Heart left ventricle (tissue), 16 donors: Measurements from ENCODE around the gene ZMYND10. TPM values are rescaled to one million over a fixed set of nuclear protein-coding genes. Genes with fewer than 3 reads are reported as not detected.

Experiments used
- ATAC-seq, 4 donors: fragments of 200-7000 bp; cut with Tn5 transposase; one replicate each; pipeline ENCODE4 v1.9.1; 2020 to 2022; ENCODE audit warnings: moderate library complexity in 4 of 4, mild to moderate bottlenecking in 3 of 4, moderate number of reproducible peaks in 1 of 4
- DNase-seq, 5 donors: peaks; one replicate each; pipeline ENCODE4 v3.0.0-alpha.2; 2020
- H3K27ac ChIP-seq, 12 donors: fragments of 200-600 bp; sonication (generic) in 4 of 12; one replicate each; pipeline versions ENCODE4 v1.5.0 to v1.8.0; 2016 to 2022; ENCODE audit warnings: mild to moderate bottlenecking in 2 of 12
- H3K27me3 ChIP-seq, 9 donors: fragments of 200-600 bp; sonication (generic) in 2 of 9; one replicate each; pipeline versions ENCODE4 v1.5.1 to v1.8.0; 2016 to 2022; ENCODE audit warnings: mild to moderate bottlenecking in 3 of 9
- H3K36me3 ChIP-seq, 9 donors: fragments of 200-600 bp; sonication (generic) in 2 of 9; one replicate each; pipeline versions ENCODE4 v1.5.0 to v1.8.0; 2018 to 2022; ENCODE audit warnings: mild to moderate bottlenecking in 2 of 9
- H3K4me1 ChIP-seq, 12 donors: fragments of 200-600 bp; sonication (generic) in 4 of 12; one replicate each; pipeline versions ENCODE4 v1.5.0 to v1.8.0; 2016 to 2022; ENCODE audit warnings: mild to moderate bottlenecking in 3 of 12
- H3K4me3 ChIP-seq, 12 donors: fragments of 200-600 bp; sonication (generic) in 4 of 12; one replicate each; pipeline versions ENCODE4 v1.5.0 to v1.8.0; 2017 to 2022; ENCODE audit warnings: mild to moderate bottlenecking in 9 of 12, moderate library complexity in 4 of 12
- H3K9me3 ChIP-seq, 12 donors: fragments of 200-600 bp; sonication (generic) in 4 of 12; one replicate each; pipeline versions ENCODE4 v1.5.0 to v1.8.0; 2016 to 2022; ENCODE audit warnings: mild to moderate bottlenecking in 1 of 12
- POLR2A ChIP-seq, 2 donors: fragments of 450-650 bp; IDR thresholded peaks; one replicate each; pipeline ENCODE4 v1.6.1; 2017; ENCODE audit warnings: antibody characterized with exemption in 2 of 2, mild to moderate bottlenecking in 2 of 2, moderate library complexity in 2 of 2
- WGBS, 4 donors: extraction: QIAGEN DNeasy Blood & Tissue Kit in 2 of 4; methylation state at CpG; one replicate each; pipeline versions ENCODE4 v1.1.5 to v1.1.7; 2013 to 2018; 5-methylcytosine and 5-hydroxymethylcytosine counted together
- intact Hi-C, 10 donors: fragments of 100-400 bp; cut with DNase I; formaldehyde crosslinking; loops; one replicate each; pipeline versions ENCODE4 v1.11.1 to v1.14.2; 2022
- polyA plus RNA-seq, 2 donors: library from polyadenylated mRNA; stranded (reverse); fragments of 200-250 nt; gene quantifications; one replicate each; pipeline ENCODE4 v1.2.3, GENCODE V29; 2013
- total RNA-seq, 9 donors: library from RNA; depleted of rRNA in 2 of 9; stranded (reverse); fragments of >200 nt in 2 of 9; fragmentation: NEBNext Ultra II Directional in 3 of 9; extraction: Animal tissue kit (Norgen Biotek cat#: 25700) in 3 of 9; gene quantifications; one replicate each; pipeline versions ENCODE4 v1.1.0 to v1.2.4, GENCODE V29; 2016 to 2023
- TF ChIP-seq, protein P1 (sequence below), 12 donors: fragments of 200-600 bp; sonication (generic) in 4 of 12; IDR thresholded peaks; one replicate each; pipeline versions ENCODE4 v1.5.0 to v1.8.0; 2018 to 2022; ENCODE audit warnings: antibody characterized with exemption in 12 of 12, mild to moderate bottlenecking in 5 of 12
- donor health status: ischemic (EF 13 %, LVEDD 7.1; RV severe dilation, severe dysfunction).
- donor health status: healthy with polysubstance abuse.
- donor health status: DM: no; HTN: yes; CAD: no.
- donor health status: DM: no; HTN: no; CAD: no.
- donor health status: ischemic (EF 25% LVEDD 6.9; RV normal size, moderate dysfunction).
- donor health status: ischemic (EF 25% LVEDD 5.7; RV mildly dilated, moderate dysfunction).
- donor health status: healthy.
- donor health status: DM: yes; HTN: yes; CAD: no.
- donor health status: ischemic (EF 35%, LVEDD 5.7; RV mildly dilated, moderate dysfunction).
- donor health status: nonischemic (EF 11% LVEDD 7.7; RV severe dilation, severe dysfunction).
- donor health status: DM: yes; HTN: yes; CAD: no.
- donor health status: PGD.
- donor health status: ischemic (EF 29% LVEDD 5.4; RV normal size, mild dysfunction).
- donor health status: nonischemic (EF 23%, LVEDD 6.1; RV moderate dilation, normal function).

Gene ZMYND10
- total and polyA plus RNA-seq, 11 donors: 0.15 to 1.4 (median 0.66) TPM; not detected in 5

DNA sequence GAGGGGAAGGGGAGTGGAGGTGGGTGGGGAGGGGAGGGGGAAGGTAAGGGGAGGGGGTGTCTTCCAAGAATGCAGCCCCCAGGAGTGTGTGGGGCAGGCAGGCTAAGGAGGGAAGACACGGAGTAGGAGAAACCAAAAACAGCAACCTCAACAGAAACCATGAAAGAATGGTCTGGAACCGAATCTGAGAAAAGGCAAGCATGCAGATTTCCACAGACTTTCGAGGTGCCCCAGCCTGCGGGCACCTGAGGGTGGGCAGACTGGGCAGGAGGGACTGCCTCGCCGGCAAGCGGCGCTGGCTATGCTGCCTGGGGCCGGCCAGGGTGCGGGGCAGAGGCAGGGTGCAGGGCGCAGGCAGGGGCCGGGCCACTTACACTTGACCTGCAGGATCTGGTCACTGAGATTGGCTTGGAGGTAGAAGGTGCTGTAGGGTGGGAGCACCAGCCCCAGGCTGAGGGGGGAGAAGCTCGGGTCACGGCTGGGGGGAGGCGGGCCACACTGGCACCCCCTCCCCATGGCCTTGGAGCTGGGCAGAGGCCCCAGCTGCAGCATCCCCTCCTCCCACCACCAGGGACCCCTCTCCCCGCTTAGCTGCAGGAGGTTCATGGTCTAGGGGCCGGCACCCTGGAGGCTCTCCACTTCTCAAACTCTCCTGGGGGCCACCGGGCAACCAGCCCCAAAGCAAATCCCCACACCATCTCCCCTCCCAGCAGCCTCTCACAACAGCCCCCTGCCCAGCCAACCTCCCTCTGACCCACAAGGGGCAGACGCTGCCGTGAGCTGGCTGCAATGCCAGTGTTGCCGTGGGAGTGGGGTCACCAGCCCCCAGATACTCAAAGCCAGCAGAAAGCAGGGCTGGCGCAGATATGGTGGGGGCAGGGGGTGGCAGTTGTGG is 29.1 kb upstream of the ZMYND10 start:
- no peaks in the 10 kb centered on the region for H3K4me1 ChIP-seq
- H3K9me3 ChIP-seq: no peaks in the 10 kb centered on the region
- WGBS, 4 donors: 82 to 85% (median 83%) methylated on average over 14 to 22 of the region's 22 CpGs
- TF ChIP-seq, protein P1, sequence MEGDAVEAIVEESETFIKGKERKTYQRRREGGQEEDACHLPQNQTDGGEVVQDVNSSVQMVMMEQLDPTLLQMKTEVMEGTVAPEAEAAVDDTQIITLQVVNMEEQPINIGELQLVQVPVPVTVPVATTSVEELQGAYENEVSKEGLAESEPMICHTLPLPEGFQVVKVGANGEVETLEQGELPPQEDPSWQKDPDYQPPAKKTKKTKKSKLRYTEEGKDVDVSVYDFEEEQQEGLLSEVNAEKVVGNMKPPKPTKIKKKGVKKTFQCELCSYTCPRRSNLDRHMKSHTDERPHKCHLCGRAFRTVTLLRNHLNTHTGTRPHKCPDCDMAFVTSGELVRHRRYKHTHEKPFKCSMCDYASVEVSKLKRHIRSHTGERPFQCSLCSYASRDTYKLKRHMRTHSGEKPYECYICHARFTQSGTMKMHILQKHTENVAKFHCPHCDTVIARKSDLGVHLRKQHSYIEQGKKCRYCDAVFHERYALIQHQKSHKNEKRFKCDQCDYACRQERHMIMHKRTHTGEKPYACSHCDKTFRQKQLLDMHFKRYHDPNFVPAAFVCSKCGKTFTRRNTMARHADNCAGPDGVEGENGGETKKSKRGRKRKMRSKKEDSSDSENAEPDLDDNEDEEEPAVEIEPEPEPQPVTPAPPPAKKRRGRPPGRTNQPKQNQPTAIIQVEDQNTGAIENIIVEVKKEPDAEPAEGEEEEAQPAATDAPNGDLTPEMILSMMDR (IDR thresholded peaks at IDR 0.05): no peak
- no peak for TF ChIP-seq POLR2A (IDR thresholded peaks at IDR 0.05)
- no peak overlapping the region for H3K27ac ChIP-seq
- no peak for DNase-seq
- intact Hi-C loops: no loop called here
- no peak overlapping the region for H3K4me3 ChIP-seq
- no peak for ATAC-seq
- no peaks in the 10 kb centered on the region for H3K27me3 ChIP-seq
- no peaks in the 10 kb centered on the region for H3K36me3 ChIP-seq

DNA sequence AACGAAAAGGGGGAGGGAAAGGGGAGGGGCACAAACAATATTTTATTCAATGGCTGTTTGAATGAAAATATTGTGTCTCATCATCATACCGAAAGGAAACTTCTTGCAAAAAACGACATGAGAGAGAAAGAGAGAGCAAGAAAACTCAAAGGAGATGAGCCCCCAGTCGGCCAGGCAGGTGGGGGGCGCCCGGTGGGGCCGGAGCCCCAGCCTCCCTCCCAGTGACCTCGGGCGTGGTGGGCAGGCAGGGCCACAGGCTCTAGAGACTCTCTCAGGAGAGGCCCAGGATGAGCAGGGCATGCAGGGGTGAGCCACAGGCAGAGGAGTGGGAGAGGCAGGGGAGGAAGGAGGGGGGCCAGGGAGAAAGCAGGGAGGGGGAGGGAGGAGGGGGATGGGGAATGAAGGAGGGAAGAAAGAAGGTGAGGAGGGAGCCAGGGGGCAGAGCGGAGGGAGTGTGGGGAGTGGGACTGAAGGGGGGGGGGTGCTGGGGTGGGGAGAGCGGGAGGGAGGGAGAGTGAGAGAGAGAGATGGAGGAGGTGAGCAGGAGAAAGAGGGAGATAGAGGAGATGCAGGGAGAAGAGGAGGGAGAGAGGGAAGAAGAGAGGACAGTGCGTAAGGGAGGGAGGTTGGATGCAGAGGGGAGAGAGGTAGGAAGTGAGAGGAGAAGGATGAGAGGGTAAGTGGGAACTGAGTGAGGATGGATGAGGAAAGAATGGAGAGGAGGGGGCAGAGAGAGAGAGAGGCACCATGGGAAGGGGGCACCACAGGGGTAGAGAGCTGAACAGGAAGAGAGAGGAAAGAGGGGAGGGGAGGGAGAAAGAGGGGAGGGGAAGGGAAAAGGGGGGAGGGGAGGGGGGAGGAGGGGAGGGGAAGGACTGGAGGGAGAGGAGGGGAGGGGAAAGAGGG is 27.9 kb upstream of the ZMYND10 start:
- H3K27ac ChIP-seq: no peak overlapping the region
- no peaks in the 10 kb centered on the region for H3K9me3 ChIP-seq
- H3K4me1 ChIP-seq: no peaks in the 10 kb centered on the region
- no peaks in the 10 kb centered on the region for H3K27me3 ChIP-seq
- no peaks in the 10 kb centered on the region for H3K36me3 ChIP-seq
- TF ChIP-seq POLR2A (IDR thresholded peaks at IDR 0.05): no peak
- TF ChIP-seq, protein P1 (IDR thresholded peaks at IDR 0.05): no peak
- intact Hi-C loops: no loop called here
- H3K4me3 ChIP-seq: no peak overlapping the region
- ATAC-seq: no peak
- DNase-seq: no peak
- WGBS, 4 donors: 63 to 69% (median 66%) methylated on average over 12 of the region's 12 CpGs

DNA sequence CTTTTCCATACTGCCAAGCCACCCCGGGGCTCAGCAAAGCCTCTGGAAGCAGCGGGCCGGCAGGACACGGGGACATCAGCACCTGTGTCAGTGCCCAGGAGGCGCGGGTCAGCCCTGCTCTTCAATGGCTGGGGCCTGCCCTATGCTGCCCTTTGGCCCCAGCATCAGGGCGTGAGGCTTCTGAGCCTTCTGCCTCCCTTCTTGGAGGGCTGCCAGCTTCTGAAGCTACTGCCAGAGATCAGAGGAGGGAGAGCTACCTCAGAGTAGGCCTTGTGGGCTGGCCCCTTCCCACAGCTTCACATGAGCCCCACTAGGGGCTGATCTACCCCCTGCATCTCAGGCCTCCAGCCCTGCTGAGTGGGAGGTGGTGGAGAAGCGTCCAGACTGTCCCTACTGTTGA is 26.8 kb upstream of the ZMYND10 start:
- no peak overlapping the region for H3K4me3 ChIP-seq
- DNase-seq: no peak
- H3K9me3 ChIP-seq: no peaks in the 10 kb centered on the region
- no peak for TF ChIP-seq POLR2A (IDR thresholded peaks at IDR 0.05)
- TF ChIP-seq, protein P1 (IDR thresholded peaks at IDR 0.05): no peak
- ATAC-seq: no peak
- intact Hi-C loops: no loop called here
- H3K27ac ChIP-seq: no peak overlapping the region
- WGBS, 4 donors: 59 to 75% (median 65%) methylated on average over 8 of the region's 8 CpGs
- H3K27me3 ChIP-seq: no peaks in the 10 kb centered on the region
- H3K4me1 ChIP-seq: no peaks in the 10 kb centered on the region
- H3K36me3 ChIP-seq: no peaks in the 10 kb centered on the region

DNA sequence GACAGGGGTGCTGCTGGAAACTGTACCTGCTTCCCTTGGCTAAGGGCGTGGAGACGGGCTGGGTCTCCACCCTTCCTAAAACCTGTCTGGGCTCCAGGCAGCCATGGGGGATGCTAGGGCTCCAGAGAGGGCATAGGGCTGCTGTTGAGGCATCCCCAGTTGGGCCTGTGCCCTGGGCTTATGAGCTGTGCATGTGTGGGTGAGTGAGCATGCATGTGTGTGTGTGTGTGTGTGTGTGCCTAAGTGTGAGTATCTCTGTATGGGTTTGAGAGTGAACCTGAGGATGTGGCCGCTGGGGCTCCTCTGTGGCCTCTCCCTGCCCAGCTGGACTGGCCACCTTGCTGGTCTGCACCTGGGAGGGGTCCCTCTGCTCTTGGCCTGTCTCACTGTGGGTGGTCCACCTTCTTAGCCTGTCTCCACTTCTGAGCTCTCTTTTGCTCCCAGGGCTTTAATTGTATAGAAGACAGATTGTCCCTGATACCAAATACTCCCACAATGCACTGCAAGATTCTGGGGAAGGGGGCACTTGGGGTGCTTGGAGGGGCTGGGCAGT is 25.7 kb upstream of the ZMYND10 start:
- no peak for ATAC-seq
- Histone ChIP-seq H3K4me1 (no peaks in the 10 kb centered on the region), H3K36me3 (no peaks in the 10 kb centered on the region), H3K27me3 (no peaks in the 10 kb centered on the region), H3K27ac (no peak overlapping the region), H3K4me3 (no peak overlapping the region), H3K9me3 (no peaks in the 10 kb centered on the region)
- WGBS, 4 donors: 88 to 96% (median 89%) methylated on average over 2 to 3 of the region's 3 CpGs
- no peak for DNase-seq
- no peak for TF ChIP-seq POLR2A (IDR thresholded peaks at IDR 0.05)
- TF ChIP-seq, protein P1 (IDR thresholded peaks at IDR 0.05): no peak
- intact Hi-C loops: no loop called here
